Measurements from ENCODE around the gene S1PR3.

Gene S1PR3

GRCh38 chr9:89010526-89011111 is 19.4 kb downstream of the S1PR3 start:
- DNase-seq, result no peak

- DNase-seq, result no peak
These were observed 20.4 kb downstream of the S1PR3 start for GRCh38 chr9:89011683-89012082.

GRCh38 chr9:89012294-89013042 is 21.2 kb downstream of the S1PR3 start:
- no peak for DNase-seq

GRCh38 chr9:89013660-89014059 is 22.4 kb downstream of the S1PR3 start:
- no peak for DNase-seq

- no peak for DNase-seq
These were observed 22.9 kb downstream of the S1PR3 start for GRCh38 chr9:89014153-89014552.

- no peak for DNase-seq
These were observed 24.1 kb downstream of the S1PR3 start for GRCh38 chr9:89015336-89015735.

DNA sequence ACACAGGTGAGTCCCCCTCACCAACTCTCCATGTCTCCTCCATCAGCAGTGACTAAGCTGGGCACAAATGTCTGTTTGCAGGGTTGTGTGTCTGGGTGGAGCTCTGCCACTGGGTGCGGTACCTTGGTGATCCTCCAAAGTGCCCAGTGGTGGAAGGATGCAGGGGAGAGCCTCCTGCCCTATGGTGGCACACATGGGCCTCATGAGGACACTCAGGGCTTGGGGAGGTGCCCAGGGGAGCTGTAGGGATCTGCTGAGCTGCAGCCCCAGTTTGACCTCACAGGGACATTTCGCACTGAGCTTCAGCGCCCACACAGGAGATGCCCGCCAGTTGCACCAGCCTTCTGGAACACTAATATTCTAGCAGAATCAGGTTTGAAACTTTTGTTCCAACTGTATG is 29.5 kb downstream of the S1PR3 start:
- DNase-seq, result no peak

DNA sequence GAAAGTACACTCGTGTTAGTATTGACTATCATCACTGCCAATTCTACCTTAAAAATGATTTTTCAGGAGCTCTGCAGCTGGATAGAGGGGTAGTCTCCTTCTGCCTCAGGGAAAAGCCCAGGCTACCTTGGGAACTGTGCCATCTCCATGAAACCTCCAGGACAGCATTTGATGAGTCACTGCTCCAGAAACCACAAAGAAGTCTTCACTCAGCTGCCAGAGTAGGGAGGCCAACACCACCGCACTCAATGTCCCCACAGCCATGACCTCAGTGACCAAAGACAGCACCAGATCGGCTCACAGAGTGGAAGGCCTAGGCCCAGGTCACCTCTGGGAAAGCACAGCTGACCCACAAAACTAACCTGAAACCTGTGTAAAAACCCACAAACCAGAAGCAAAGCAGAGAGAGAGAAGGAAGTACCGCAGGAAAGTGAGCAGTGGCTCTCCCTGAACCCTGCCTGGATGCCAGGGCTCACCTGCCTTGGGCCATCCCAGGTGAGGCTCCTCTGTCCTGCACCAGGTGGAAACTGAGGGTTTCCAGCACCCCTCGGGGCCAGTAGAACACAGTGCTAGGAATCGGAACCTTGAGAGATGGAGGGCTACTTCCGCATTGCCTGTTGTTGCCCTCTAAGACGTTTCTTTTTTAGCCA is 30.0 kb downstream of the S1PR3 start:
- DNase-seq, result no peak

DNA sequence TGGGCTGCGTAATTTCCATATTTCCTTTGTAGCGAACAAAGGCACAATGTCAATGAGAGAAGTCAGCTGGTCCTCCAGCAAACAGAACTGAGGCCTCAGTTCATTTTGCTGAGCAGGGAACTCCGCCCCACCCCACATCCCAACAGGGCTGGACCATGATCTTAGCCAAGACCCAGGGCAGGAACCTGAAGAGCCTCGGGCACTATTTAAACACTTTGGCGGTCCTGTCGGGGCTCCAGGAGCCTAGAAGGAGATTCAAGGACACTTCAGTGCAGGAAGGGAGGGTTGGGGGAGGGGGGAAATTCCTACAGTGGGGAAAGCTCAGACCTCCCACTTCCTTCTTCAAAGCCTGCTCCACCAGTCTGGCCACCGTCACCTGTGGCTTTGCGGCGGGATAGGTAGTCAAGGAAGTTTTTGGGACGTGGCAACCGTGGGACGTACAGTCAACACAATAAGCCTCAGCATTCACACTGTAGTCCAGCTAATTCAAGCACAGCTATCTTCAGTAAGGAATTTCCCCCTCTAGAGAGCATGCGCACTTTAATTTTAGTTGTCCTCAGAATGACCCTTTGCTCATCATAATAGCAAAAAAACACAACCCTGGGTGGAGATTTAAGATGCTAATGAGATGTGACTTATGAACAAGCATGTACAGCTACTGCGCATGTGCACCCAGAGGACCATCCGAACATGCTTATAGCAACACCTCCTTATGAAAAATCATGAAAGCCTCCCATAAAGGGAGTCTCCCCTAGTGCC is 30.9 kb downstream of the S1PR3 start:
- no peak for DNase-seq

- no peak for DNase-seq
These were observed 31.6 kb downstream of the S1PR3 start for GRCh38 chr9:89022902-89023301.

- DNase-seq, result no peak
These were observed 32.5 kb downstream of the S1PR3 start for GRCh38 chr9:89023740-89024139.

GRCh38 chr9:89024727-89025126 is 33.5 kb downstream of the S1PR3 start:
- no peak for DNase-seq

GRCh38 chr9:89025553-89025952 is 34.3 kb downstream of the S1PR3 start:
- no peak for DNase-seq

DNA sequence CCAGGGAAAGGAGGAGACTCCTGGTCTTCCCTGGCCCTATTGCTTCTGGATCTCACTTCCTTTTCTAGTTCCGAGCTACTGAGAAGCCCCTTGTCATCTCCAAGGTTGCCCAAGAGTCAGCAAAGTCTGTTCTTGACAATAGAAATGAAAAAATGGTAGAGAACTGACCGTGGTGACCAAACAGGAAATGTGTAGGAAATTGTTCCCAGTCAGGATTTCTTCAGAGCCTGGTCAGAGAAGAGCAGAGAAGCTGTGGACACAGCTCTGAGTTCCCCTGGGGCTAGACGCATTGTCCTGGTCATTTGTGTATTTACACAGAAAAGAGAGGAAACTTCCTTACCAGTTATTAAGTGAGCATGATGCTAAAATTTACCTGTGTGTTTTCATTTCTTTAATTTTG is 35.6 kb downstream of the S1PR3 start:
- DNase-seq, result no peak

GRCh38 chr9:89029788-89030187 is 38.5 kb downstream of the S1PR3 start:
- no peak for DNase-seq

DNA sequence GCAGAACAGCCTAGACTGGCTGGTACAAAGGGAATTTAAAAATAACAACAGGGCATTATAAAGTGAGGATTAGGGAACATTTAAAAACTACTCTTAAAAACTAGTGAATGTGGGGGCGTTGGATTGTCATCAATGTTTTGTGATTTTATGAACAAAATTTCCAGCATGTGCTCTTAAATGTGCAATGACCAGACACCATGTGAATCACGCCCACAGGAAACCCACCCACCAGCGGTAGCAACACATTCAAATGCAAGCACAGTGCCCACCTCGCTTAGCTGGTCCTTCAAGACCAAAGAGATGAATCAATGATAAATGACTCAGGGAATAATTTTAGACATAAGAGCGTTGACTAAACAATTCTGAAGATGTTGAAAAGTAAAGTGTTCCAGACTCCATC is 40.9 kb downstream of the S1PR3 start:
- no peak for DNase-seq

GRCh38 chr9:89032661-89033060 is 41.4 kb downstream of the S1PR3 start:
- no peak for DNase-seq

DNA sequence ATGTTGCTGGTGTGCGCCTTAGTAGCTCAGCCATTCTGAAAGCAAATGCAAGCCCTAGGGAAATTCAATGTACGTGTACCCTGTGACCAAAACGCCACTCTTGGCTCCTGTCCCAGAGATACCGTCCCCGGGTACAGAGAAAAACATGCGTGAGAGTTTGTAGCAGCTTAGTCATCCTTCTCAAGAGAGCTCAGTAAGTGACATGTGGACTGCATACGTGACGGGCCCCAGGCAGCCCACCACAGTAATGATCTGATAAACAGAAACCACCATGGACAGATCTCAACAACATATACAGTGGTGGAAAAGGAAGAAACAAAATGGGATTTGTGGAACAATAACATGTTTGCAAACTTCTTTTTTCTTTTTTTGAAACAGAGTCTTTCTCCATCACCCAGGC is 45.1 kb downstream of the S1PR3 start:
- DNase-seq, result no peak

GRCh38 chr9:89036891-89037290 is 45.6 kb downstream of the S1PR3 start:
- DNase-seq, result no peak

DNA sequence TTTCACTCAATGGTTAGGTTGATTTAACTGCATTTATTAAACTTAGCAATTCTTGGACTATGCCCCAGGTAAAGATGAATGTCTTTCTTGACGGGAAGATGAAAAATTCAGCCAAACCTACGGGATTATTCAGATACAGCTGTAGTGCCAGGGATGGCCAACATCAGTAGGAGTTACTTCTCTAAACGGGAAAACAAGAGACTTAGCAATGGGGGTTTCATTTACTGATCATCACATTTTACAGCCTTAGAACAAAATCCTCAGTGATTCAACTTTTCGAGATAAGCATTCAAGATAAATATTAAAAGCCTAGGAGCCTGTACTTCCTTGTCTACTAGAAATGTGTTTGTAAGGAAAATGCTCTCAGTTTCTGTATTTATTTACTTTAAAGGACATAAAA is 46.1 kb downstream of the S1PR3 start:
- DNase-seq, result no peak

DNA sequence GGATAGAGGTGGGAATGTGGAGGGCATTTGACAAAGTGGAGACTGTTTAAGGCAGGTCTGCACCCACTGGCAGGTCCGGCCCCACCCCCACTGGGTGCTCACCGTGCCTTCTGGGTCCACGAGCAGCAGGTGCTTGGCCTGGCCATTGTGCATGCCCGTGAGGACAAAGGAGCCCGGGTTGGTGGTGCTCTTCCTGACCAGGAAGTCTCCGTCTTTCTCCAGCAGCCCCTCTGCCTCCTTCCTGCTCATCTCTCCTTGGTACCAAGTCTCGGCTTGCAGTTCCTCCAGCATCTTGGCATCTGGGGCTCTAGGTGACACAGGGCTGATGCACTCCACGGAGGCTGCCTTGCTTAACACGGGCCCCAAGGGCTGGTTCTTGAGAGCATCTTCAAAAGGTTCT is 46.6 kb downstream of the S1PR3 start:
- no peak for DNase-seq

- DNase-seq, result no peak
These were observed 47.3 kb downstream of the S1PR3 start for GRCh38 chr9:89038382-89039103.

- DNase-seq, result no peak
These were observed 47.8 kb downstream of the S1PR3 start for GRCh38 chr9:89039104-89039465.
